ENCODE results near the gene TFAP2E. TPM values are rescaled to one million over a fixed set of nuclear protein-coding genes. Genes with fewer than 3 reads are reported as not detected.

The TFAP2E gene
- total RNA-seq, 1 experiment from 2014 or later, result 6.1 TPM

GRCh38 chr1:35592991-35593769, 20.1 kb downstream of the TFAP2E start:
- CTCF ChIA-PET, result interaction anchor here (1.2 kb wide), 1 partner anchor 29 kb away, joined by 4 read pairs; no protein-coding TSS in a partner anchor
- DNase-seq (ENCODE audit: low read depth, low spot score) (no peak), ATAC-seq (no peak)
- intact Hi-C loops (cut with micrococcal nuclease), result no loop called here
- peaks cover 0 to 15% of the 10 kb centered on the region in 2 experiments; a peak in 2 of 4 replicates for H3K36me3 ChIP-seq (ENCODE audit: control insufficient read depth in 1 of 2, insufficient read depth in 2 of 2, low read length in 2 of 2)
- TF ChIP-seq CBX3 (IDR thresholded peaks at IDR 0.05; ENCODE audit: low read depth), result no peak
- TF ChIP-seq POLR2AphosphoS5 (IDR thresholded peaks at IDR 0.05; ENCODE audit: low read depth, low read length), result no peak
- TF ChIP-seq ZBTB33 (IDR thresholded peaks at IDR 0.05; ENCODE audit: extremely low read depth, insufficient replicate concordance, low read length), result no peak
- TF ChIP-seq TCF7L2 (IDR thresholded peaks at IDR 0.05; ENCODE audit: borderline replicate concordance, extremely low read depth, insufficient read depth, insufficient read length), result no peak
- TF ChIP-seq SRF (IDR thresholded peaks at IDR 0.05; ENCODE audit: low read depth), result no peak
- no peak for TF ChIP-seq MAX (IDR thresholded peaks at IDR 0.05)
- no peak for TF ChIP-seq SIN3A (IDR thresholded peaks at IDR 0.05; ENCODE audit: low read depth)
- no peak for TF ChIP-seq ELF1 (IDR thresholded peaks at IDR 0.05; ENCODE audit: borderline replicate concordance, low read depth)
- TF ChIP-seq FOSL1 (IDR thresholded peaks at IDR 0.05; ENCODE audit: low read depth), result no peak
- no peak for TF ChIP-seq CTCF (IDR thresholded peaks at IDR 0.05 in 2 of 3, conservative IDR thresholded peaks at IDR 0.05 in 1 of 3; ENCODE audit: borderline replicate concordance in 1 of 3, insufficient read depth in 1 of 3, low read depth in 2 of 3, low read length in 2 of 3)
- TF ChIP-seq YY1 (IDR thresholded peaks at IDR 0.05; ENCODE audit: extremely low read depth, insufficient replicate concordance, low read depth, low read length), result no peak
- no peak for TF ChIP-seq EZH2phosphoT487 (IDR thresholded peaks at IDR 0.05; ENCODE audit: borderline replicate concordance)
- TF ChIP-seq POLR2A (IDR thresholded peaks at IDR 0.05; ENCODE audit: borderline replicate concordance, extremely low read depth, insufficient read depth, insufficient read length), result no peak
- TF ChIP-seq EZH2 (IDR thresholded peaks at IDR 0.05), result no peak
- TF ChIP-seq ATF3 (IDR thresholded peaks at IDR 0.05), result no peak
- TF ChIP-seq CEBPB (IDR thresholded peaks at IDR 0.05; ENCODE audit: low read depth), result no peak
- BruUV-seq (replicated peaks), result no TSS peak
- H3K27me3 ChIP-seq (ENCODE audit: insufficient read depth, low read length), result no peaks in the 10 kb centered on the region
- no peak overlapping the region for H3K4me3 ChIP-seq (replicated peaks in 1 of 2; ENCODE audit: low read depth in 1 of 2, low read length in 2 of 2)
- H3K9me2 ChIP-seq (ENCODE audit: insufficient read depth), result no peaks in the 10 kb centered on the region
- no peak overlapping the region for H3K27ac ChIP-seq (ENCODE audit: low read depth, low read length)
- H3K9me3 ChIP-seq (ENCODE audit: control insufficient read depth in 1 of 2, insufficient read depth in 1 of 2, low read depth in 1 of 2, low read length in 2 of 2), result no peaks in the 10 kb centered on the region
- H3K9ac ChIP-seq (ENCODE audit: low read length), result no peak overlapping the region
- H3K79me2 ChIP-seq (ENCODE audit: insufficient read depth, low read length), result no peaks in the 10 kb centered on the region
- RAD21 ChIA-PET (ENCODE audit: low non-redundant PET in 1 of 2, low total read pairs in 2 of 2, uncharacterized antibody in 2 of 2, unreplicated experiment in 2 of 2), result no interaction called here
- no peak overlapping the region for H2AFZ ChIP-seq (ENCODE audit: low read depth, low read length, poor library complexity, severe bottlenecking)
- H4K20me1 ChIP-seq (ENCODE audit: insufficient read depth), result peaks cover 4% of the 10 kb centered on the region; the same call in 1 of the 2 replicates
- no peaks in the 10 kb centered on the region for H3K4me1 ChIP-seq (ENCODE audit: control insufficient read depth in 1 of 2, insufficient read depth in 2 of 2, low read length in 2 of 2)
- no peak overlapping the region for H3K4me2 ChIP-seq (ENCODE audit: low read length)
- POLR2A ChIA-PET, result no interaction called here

All from HCT116 (cell line).